RWPE1 (cell line): ENCODE data around the gene RASA3.
"Not testable (repeated sequence)": the region's sequence is repeated elsewhere in the genome, so short reads cannot be mapped to it uniquely, and the experiment has no call there.

Experiments
- CTCF ChIA-PET: fragments of 350-600 bp; sonication (Branson Sonifier 250); formaldehyde crosslinking; extraction: SDS; loops from one replicate; lab custom pipeline; 2021; lab: Yijun Ruan, JAX
- POLR2A ChIA-PET: fragments of 400-600 bp; formaldehyde crosslinking; extraction: SDS; loops from one replicate; lab custom pipeline; 2020; ENCODE audit warnings: antibody characterized with exemption; ENCODE audit not compliant: low non-redundant PET; lab: Yijun Ruan, JAX
- DNase-seq: peaks from one replicate; pipeline ENCODE4 v3.0.0; 2012; ENCODE audit warnings: low spot score
- H3K27ac ChIP-seq: fragments of 450-650 bp; 2 replicates; pipeline ENCODE4 v1.5.1; 2017
- TF ChIP-seq, protein P1 (sequence below): fragments of 450-650 bp; conservative IDR thresholded peaks from 2 replicates; pipeline ENCODE4 v1.5.1; 2017; ENCODE audit warnings: low read depth, mild to moderate bottlenecking

The RASA3 gene

GRCh38 chr13:114132419-114133121 lies at the start of gene RASA3:
Gene RASA3, minus strand, starts transcription at chr13:114132623. Its CDS starts 134 bp downstream, at chr13:114132489.
- TF ChIP-seq, protein P1, sequence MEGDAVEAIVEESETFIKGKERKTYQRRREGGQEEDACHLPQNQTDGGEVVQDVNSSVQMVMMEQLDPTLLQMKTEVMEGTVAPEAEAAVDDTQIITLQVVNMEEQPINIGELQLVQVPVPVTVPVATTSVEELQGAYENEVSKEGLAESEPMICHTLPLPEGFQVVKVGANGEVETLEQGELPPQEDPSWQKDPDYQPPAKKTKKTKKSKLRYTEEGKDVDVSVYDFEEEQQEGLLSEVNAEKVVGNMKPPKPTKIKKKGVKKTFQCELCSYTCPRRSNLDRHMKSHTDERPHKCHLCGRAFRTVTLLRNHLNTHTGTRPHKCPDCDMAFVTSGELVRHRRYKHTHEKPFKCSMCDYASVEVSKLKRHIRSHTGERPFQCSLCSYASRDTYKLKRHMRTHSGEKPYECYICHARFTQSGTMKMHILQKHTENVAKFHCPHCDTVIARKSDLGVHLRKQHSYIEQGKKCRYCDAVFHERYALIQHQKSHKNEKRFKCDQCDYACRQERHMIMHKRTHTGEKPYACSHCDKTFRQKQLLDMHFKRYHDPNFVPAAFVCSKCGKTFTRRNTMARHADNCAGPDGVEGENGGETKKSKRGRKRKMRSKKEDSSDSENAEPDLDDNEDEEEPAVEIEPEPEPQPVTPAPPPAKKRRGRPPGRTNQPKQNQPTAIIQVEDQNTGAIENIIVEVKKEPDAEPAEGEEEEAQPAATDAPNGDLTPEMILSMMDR: no peak
- ChIA-PET CTCF (interaction anchor here (0.5 kb wide), 1 partner anchor 17 kb away, joined by 3 read pairs; no protein-coding TSS in a partner anchor), POLR2A (no interaction called here)
- peak; percentile 75 for DNase-seq
- H3K27ac ChIP-seq: peak within 1 kb of the TSS; percentile 87

GRCh38 chr13:114179087-114179658 lies 46.8 kb upstream of the RASA3 start, which contains the start of gene CFAP97D2:
Gene CFAP97D2, plus strand, starts transcription at chr13:114179257. Its CDS starts 74 bp downstream, at chr13:114179331.
- CTCF ChIA-PET: no interaction called here
- no peak for DNase-seq
- POLR2A ChIA-PET: no interaction called here
- TF ChIP-seq, protein P1: no peak
- H3K27ac ChIP-seq: no peak within 1 kb of the TSS

DNA sequence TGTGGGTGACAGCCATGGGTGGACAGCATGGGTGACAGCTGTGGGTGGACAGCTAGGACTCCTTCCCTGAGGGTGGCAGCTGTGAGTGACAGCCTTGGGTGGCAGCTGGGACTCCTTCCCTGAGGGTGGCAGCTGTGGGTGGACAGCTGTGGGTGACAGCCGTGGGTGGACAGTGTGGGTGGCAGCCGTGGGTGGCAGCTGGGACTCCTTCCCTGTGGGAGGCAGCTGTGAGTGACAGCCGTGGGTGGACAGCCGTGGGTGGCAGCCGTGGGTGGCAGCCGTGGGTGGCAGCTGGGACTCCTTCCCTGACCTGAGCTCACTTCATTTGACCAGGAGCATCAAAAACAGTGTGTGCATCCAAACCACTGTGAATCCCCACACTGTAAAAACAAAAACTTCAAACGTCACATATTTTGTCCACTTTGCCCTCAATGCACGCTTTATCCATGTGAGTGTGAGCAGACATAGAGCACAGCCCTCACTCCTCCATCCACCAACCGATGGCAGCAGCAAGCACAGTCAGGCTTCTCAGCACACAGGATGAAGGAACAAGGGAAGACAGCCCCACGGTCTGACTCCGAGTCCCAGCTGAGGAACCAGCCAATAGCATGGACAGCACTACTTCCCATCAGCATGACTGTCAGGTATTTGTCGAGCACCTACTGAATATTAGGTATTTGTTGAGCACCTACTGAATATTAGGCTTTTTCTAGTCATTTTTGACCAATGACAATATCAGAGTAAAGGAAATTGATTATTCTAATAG lies 45.0 kb upstream of the RASA3 start:
- no peak for DNase-seq
- ChIA-PET CTCF (interaction anchor here (0.6 kb wide), 1 partner anchor 196 kb away, joined by 6 read pairs; no protein-coding TSS in a partner anchor), POLR2A (no interaction called here)
- TF ChIP-seq, protein P1: no peak
- no peak overlapping the region for H3K27ac ChIP-seq

DNA sequence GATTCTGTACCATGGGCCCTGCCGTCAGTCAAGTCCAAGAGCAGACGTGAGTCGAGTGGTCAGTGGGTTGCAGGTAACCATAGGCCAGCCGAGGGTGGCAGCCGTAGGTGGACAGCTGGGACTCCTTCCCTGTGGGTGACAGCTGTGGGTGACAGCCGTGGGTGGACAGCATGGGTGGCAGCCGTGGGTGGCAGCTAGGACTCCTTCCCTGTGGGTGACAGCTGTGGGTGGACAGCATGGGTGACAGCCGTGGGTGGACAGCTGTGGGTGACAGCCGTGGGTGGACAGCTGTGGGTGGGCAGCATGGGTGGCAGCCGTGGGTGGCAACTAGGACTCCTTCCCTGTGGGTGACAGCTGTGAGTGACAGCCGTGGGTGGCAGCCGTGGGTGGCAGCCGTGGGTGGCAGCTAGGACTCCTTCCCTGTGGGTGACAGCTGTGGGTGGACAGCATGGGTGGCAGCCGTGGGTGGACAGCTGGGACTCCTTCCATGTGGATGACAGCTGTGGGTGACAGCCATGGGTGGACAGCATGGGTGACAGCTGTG lies 44.0 kb upstream of the RASA3 start:
- CTCF ChIA-PET: interaction anchor here (0.6 kb wide), 1 partner anchor 195 kb away, joined by 6 read pairs; no protein-coding TSS in a partner anchor

GRCh38 chr13:114174529-114174961 lies 42.1 kb upstream of the RASA3 start:
- H3K27ac ChIP-seq: no peak overlapping the region

More for the DNA sequence above, 44.0 kb upstream of the RASA3 start:
- DNase-seq, H3K27ac ChIP-seq, POLR2A ChIA-PET: not testable (repeated sequence)

DNA sequence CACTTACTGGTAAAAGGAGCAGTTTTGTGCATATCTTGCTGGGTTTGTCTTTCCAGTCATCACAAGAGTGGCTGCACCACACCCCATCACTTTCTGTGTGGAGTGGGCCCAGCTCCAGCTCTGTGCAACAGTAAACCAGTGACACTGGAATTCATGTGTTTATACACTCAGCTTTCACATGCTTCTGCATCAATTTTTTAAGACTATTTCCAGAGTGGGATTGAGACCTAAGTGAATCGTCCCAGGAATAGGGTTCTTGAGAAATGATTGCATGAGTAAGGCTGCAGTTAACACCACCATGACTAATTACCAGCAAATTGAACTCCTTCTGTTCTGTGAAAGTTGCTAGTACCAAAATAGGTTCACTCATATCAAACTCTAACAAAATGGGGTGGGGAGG lies 41.3 kb upstream of the RASA3 start:
- ChIA-PET POLR2A (no interaction called here), CTCF (no interaction called here)
- no peak for DNase-seq
- TF ChIP-seq, protein P1: no peak
- no peak overlapping the region for H3K27ac ChIP-seq

More at GRCh38 chr13:114174529-114174961, 42.1 kb upstream of the RASA3 start:
- TF ChIP-seq, protein P1: no peak
- no peak for DNase-seq
- POLR2A ChIA-PET: no interaction called here
- CTCF ChIA-PET: no interaction called here
